GM10266 (cell line): Measurements from ENCODE around the gene IRF6.

Experiments
- DNase-seq: peaks from one replicate; pipeline ENCODE4 v3.0.0; 2012; ENCODE audit errors: extremely low spot score
- TF ChIP-seq, protein P1 (sequence below): IDR thresholded peaks from 2 replicates; pipeline ENCODE4 v1.5.1; 2012; ENCODE audit warnings: mild to moderate bottlenecking, low read depth; ENCODE audit not compliant: control insufficient read depth, insufficient read depth; ENCODE audit errors: missing control alignments

The IRF6 gene

DNA sequence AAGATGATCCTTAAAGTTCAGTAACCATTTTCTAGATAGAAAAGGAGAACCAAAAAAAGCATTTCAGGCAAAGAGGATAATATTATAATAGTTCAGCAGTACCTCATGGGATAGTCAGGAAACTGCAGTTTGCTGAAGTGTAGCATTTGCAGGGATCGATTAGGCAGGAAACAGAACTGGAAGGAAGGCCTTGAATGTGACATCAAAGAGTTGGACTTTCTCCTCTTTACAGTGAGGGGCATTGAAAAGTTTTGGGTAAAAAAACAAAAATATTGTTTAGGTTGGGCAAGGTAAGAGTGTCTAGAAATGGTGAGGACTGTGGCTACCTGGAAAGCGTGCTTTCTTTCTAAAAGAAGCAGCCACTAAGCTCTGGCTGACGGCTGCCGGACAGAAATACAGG, 8.0 kb upstream of the IRF6 start:
- DNase-seq: no peak
- TF ChIP-seq, protein P1, sequence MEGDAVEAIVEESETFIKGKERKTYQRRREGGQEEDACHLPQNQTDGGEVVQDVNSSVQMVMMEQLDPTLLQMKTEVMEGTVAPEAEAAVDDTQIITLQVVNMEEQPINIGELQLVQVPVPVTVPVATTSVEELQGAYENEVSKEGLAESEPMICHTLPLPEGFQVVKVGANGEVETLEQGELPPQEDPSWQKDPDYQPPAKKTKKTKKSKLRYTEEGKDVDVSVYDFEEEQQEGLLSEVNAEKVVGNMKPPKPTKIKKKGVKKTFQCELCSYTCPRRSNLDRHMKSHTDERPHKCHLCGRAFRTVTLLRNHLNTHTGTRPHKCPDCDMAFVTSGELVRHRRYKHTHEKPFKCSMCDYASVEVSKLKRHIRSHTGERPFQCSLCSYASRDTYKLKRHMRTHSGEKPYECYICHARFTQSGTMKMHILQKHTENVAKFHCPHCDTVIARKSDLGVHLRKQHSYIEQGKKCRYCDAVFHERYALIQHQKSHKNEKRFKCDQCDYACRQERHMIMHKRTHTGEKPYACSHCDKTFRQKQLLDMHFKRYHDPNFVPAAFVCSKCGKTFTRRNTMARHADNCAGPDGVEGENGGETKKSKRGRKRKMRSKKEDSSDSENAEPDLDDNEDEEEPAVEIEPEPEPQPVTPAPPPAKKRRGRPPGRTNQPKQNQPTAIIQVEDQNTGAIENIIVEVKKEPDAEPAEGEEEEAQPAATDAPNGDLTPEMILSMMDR: no peak

DNA sequence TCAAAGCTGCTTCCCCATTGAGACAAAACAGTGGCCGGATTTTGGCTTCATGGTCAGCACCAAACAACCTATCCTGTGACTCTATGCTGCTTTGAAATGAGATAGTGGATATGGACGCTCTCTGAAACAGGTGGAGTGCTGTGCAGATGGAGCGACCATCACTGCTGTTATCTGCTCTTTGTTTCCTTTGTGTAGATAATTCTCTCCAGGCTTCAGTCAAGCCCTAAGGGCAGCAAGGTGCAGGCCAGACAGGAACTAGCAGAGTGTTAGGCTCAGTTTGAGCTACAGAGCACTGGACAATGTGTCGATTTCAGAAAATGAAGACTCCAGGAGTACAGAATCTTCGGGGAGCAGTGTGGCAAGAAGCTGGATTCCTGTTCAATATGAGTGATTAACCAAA, 4.8 kb upstream of the IRF6 start:
- DNase-seq: no peak
- TF ChIP-seq, protein P1: no peak

DNA sequence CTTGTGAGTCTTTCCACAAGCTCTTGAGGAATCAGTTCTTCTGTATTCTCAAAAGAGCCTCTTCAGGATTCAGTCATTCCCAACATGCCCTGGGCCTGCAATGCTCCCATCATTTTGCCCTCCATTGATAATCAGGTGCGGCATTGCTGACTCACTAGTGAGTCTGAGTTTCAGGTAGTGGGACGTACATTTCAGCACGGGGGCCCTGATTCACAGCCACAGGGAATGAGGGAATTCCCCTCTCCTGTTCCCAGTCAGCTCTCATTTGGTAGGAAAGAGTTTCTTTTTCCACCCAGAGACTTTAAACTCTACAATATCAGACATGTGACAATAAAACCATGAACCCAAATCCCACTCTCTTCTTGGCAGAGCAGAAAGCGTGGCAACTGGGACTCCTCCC, 3.7 kb upstream of the IRF6 start:
- no peak for DNase-seq
- TF ChIP-seq, protein P1: no peak

DNA sequence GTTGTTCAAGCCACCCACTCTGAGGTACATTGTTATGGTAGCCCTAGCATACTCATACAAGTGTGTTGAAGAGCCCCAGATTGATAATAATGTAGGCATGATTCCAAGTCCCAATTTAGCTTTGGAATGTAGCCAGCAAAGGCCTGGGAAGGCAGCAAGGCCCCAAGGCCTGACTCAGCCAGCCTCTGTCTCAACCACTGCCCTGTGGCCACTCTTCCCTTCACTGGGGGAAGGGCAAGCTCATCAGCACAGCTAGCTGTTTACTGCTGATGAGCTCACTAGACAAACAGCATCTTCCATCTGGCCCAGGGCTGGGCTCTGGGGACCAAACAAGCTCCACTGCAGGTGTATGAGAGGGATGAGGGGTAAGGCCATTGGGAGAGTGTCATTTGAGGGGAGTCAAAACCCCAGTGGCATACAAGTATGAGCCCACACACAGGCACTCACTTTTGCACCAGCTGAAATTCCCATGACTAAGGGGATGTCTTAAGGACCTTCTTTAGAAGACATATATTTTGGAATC, 2.2 kb upstream of the IRF6 start:
- TF ChIP-seq, protein P1: no peak
- no peak for DNase-seq

DNA sequence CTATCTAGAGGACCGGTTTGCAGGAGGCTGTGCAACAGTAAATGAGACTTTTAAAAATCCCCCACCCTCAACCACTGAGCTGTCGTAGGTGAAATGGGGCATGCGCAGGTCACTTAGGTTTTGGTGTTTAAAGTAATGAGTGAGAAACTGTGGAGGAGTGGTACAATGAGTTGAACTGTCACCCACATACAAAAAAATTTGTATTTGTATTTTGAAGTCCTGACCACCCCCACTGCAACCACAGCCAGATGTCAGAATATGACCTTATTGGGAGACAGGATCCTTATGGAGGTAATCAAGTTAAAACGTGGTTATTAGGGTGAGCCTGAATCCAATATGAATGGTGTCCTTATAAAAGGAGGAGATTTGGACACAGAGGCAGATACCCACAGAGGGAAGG, 1.6 kb upstream of the IRF6 start:
- DNase-seq: no peak
- TF ChIP-seq, protein P1: no peak

DNA sequence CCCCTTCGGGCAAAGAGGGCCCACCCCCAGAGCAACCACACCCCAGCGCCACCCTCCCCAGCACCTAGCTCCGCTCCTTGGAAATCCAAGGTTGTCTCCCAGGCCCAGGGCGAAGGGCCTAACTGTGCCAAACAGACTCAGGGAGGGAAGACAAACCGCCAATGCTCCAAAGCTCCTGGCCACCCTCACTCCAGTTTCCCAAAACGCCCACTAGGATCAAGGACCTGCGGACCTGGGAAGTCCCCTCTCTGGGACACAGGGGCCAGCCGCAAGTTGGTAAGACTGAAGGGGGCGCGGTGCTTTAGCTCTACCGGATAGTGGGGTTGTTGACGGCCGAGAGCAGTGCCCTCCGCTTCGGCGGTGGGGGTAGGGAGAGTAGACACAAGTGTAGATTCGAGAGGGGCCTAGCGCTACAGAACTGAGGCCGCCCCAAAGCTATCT, 581 bp downstream of the IRF6 start:
- TF ChIP-seq, protein P1: no peak
- DNase-seq: no peak

DNA sequence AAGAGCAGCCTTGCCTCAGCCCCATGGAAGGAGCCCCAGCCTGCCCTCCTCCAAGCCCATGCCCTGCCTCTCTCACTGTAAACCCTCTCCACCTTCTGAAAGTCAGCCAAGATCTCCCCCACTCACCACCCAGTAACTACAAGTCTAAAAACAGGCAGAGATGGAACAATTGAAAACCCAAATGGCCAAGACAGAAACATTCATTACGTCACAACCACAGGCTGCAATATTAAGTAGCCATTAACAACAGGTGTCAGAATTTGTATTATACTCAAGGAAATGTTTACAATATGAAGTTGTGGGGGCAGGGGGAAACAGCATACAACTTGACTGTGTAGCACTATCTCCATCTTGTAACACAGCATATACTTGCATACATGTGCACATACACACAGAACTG, 2.4 kb downstream of the IRF6 start:
- TF ChIP-seq, protein P1: no peak
- DNase-seq: no peak
